ENCODE results near the gene CNIH3.

Gene CNIH3

DNA sequence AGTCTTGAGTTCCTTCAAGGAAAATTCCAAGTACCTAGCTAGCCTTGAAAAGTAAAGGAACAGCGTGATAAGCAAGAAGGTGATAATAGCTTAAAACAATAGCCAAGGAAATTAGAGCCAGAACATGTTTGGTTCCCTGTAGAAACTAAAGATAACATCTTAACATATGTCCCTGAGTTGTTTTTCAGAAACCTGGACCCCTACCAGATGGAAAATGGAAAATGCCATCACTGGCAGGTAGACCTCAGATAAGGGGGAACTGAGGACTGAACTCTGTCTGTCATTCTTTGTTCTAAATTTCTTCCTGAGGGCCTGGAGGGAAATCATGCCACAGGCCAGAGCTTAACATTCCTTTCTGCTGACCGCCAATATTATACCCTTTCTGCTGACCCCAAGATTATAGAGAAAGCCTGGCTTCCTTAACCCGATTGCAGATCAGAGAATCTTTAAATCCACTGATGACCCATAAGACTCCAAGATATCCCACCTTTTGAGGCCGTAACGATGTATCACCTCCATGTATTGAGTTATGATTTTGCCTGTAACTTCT lies 23.4 kb downstream of the CNIH3 start:
- no peak overlapping the region for H3K27ac ChIP-seq
- H2AFZ ChIP-seq, result no peak overlapping the region
- H3K27me3 ChIP-seq (ENCODE audit: control insufficient read depth, insufficient read depth, low read length), result no peaks in the 10 kb centered on the region
- no peaks in the 10 kb centered on the region for H3K79me2 ChIP-seq
- TF ChIP-seq, protein P1, sequence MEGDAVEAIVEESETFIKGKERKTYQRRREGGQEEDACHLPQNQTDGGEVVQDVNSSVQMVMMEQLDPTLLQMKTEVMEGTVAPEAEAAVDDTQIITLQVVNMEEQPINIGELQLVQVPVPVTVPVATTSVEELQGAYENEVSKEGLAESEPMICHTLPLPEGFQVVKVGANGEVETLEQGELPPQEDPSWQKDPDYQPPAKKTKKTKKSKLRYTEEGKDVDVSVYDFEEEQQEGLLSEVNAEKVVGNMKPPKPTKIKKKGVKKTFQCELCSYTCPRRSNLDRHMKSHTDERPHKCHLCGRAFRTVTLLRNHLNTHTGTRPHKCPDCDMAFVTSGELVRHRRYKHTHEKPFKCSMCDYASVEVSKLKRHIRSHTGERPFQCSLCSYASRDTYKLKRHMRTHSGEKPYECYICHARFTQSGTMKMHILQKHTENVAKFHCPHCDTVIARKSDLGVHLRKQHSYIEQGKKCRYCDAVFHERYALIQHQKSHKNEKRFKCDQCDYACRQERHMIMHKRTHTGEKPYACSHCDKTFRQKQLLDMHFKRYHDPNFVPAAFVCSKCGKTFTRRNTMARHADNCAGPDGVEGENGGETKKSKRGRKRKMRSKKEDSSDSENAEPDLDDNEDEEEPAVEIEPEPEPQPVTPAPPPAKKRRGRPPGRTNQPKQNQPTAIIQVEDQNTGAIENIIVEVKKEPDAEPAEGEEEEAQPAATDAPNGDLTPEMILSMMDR (IDR thresholded peaks at IDR 0.05), result no peak
- H3K9ac ChIP-seq, result no peak overlapping the region
- no peaks in the 10 kb centered on the region for H3K9me3 ChIP-seq (ENCODE audit: control insufficient read depth, low read length)
- H3K4me3 ChIP-seq (ENCODE audit: low read depth, low read length), result no peak overlapping the region
- H3K4me2 ChIP-seq (ENCODE audit: low read length), result no peak overlapping the region
- H3K36me3 ChIP-seq (ENCODE audit: control insufficient read depth, insufficient read depth, low read length), result no peaks in the 10 kb centered on the region
- H3K4me1 ChIP-seq, result no peaks in the 10 kb centered on the region

DNA sequence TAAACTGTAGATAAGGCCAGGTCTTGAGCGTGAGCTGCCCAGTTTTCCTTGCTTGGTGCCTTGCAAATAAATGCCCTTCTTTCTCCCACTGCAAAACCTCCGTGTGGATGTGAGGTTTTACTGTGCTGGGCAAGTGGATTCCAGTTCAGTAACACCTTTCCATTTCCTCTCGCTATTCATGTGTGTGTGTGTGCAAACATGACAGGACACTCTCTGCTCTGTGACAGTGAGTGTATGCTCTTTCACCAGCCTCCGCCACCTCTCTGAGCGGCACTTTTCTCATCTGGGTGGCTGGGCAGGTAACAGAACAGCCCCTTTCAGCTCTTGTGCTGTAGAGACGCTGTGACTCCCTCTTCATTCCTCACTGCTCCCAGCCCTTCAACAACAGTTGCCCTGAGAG lies 23.9 kb downstream of the CNIH3 start:
- H3K9me3 ChIP-seq (ENCODE audit: control insufficient read depth, low read length), result no peaks in the 10 kb centered on the region
- H3K36me3 ChIP-seq (ENCODE audit: control insufficient read depth, insufficient read depth, low read length), result no peaks in the 10 kb centered on the region
- H3K79me2 ChIP-seq, result no peaks in the 10 kb centered on the region
- no peak overlapping the region for H3K4me3 ChIP-seq (ENCODE audit: low read depth, low read length)
- H3K4me1 ChIP-seq, result no peaks in the 10 kb centered on the region
- H3K27me3 ChIP-seq (ENCODE audit: control insufficient read depth, insufficient read depth, low read length), result no peaks in the 10 kb centered on the region
- TF ChIP-seq, protein P1 (IDR thresholded peaks at IDR 0.05), result no peak
- no peak overlapping the region for H3K4me2 ChIP-seq (ENCODE audit: low read length)
- no peak overlapping the region for H2AFZ ChIP-seq
- no peak overlapping the region for H3K27ac ChIP-seq
- no peak overlapping the region for H3K9ac ChIP-seq

GRCh38 chr1:224640587-224640986 lies 24.5 kb downstream of the CNIH3 start:
- Histone ChIP-seq H3K4me1 (no peaks in the 10 kb centered on the region), H3K4me3 (ENCODE audit: low read depth, low read length) (no peak overlapping the region), H3K9me3 (ENCODE audit: control insufficient read depth, low read length) (no peaks in the 10 kb centered on the region), H3K36me3 (ENCODE audit: control insufficient read depth, insufficient read depth, low read length) (no peaks in the 10 kb centered on the region), H2AFZ (no peak overlapping the region), H3K27me3 (ENCODE audit: control insufficient read depth, insufficient read depth, low read length) (no peaks in the 10 kb centered on the region), H3K9ac (no peak overlapping the region), H3K27ac (no peak overlapping the region), H3K4me2 (ENCODE audit: low read length) (no peak overlapping the region), H3K79me2 (no peaks in the 10 kb centered on the region)
- TF ChIP-seq, protein P1 (IDR thresholded peaks at IDR 0.05), result no peak

GRCh38 chr1:224641030-224641429 lies 24.9 kb downstream of the CNIH3 start:
- Histone ChIP-seq H3K4me1 (no peaks in the 10 kb centered on the region), H3K4me2 (ENCODE audit: low read length) (no peak overlapping the region), H3K79me2 (no peaks in the 10 kb centered on the region), H3K27me3 (ENCODE audit: control insufficient read depth, insufficient read depth, low read length) (no peaks in the 10 kb centered on the region), H3K4me3 (ENCODE audit: low read depth, low read length) (no peak overlapping the region), H3K9me3 (ENCODE audit: control insufficient read depth, low read length) (no peaks in the 10 kb centered on the region), H3K9ac (no peak overlapping the region), H3K27ac (no peak overlapping the region), H3K36me3 (ENCODE audit: control insufficient read depth, insufficient read depth, low read length) (no peaks in the 10 kb centered on the region), H2AFZ (no peak overlapping the region)
- TF ChIP-seq, protein P1 (IDR thresholded peaks at IDR 0.05), result no peak

DNA sequence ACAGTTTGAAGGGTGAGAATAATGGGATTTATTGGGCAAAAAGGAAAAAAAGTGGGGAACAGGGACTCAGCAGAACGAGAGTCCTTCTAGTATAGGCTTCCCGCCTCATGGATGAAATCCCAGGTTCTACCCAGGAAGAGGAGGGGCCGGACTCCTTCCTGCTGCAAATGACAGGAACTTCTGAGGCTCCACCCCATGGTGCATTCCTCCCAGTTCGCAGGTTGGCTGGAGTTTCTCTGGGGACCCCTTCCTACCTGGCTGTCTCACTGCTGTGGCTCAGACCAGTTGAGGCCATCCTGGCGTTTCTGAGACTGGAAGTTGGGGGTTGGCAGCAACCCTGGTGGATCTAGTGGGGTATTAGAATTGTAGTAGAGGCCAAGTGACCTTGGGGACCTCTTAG lies 27.5 kb downstream of the CNIH3 start:
- Histone ChIP-seq H3K4me3 (ENCODE audit: low read depth, low read length) (no peak overlapping the region), H3K4me2 (ENCODE audit: low read length) (no peak overlapping the region), H3K9me3 (ENCODE audit: control insufficient read depth, low read length) (no peaks in the 10 kb centered on the region), H3K9ac (no peak overlapping the region), H3K79me2 (no peaks in the 10 kb centered on the region), H3K36me3 (ENCODE audit: control insufficient read depth, insufficient read depth, low read length) (no peaks in the 10 kb centered on the region), H3K27me3 (ENCODE audit: control insufficient read depth, insufficient read depth, low read length) (no peaks in the 10 kb centered on the region), H3K4me1 (no peaks in the 10 kb centered on the region), H3K27ac (no peak overlapping the region), H2AFZ (no peak overlapping the region)
- TF ChIP-seq, protein P1 (IDR thresholded peaks at IDR 0.05), result no peak

Measured in parathyroid adenoma (tissue), 2 donors.